ENCODE results near the gene COPS6.
A peak's percentile ranks its signal among the peaks of the same experiment; 100 is the strongest.

The COPS6 gene

GRCh38 chr7:100127866-100128636, 39.3 kb downstream of the COPS6 start:
- peak; percentile 75 for DNase-seq

GRCh38 chr7:100128637-100128963, 39.8 kb downstream of the COPS6 start:
- no peak for DNase-seq

GRCh38 chr7:100130220-100130607, 41.4 kb downstream of the COPS6 start:
- DNase-seq, result peak; percentile 94

- peak; percentile 96 for DNase-seq
These were observed 42.1 kb downstream of the COPS6 start for GRCh38 chr7:100130608-100131453.

GRCh38 chr7:100132126-100132525, 43.4 kb downstream of the COPS6 start:
- DNase-seq, result peak; percentile 69

- peak; percentile 91 for DNase-seq
These were observed 44.0 kb downstream of the COPS6 start for GRCh38 chr7:100132697-100133151.

GRCh38 chr7:100137851-100138760, 49.3 kb downstream of the COPS6 start:
- peak; percentile 72 for DNase-seq

- DNase-seq, result no peak
These were observed 52.8 kb downstream of the COPS6 start for GRCh38 chr7:100141555-100141949.
